OCI-LY7 (cell line): ENCODE results near the gene TNFRSF8.

Source experiments
- CTCF ChIP-seq: fragments of 200-600 bp; sonication (generic); conservative IDR thresholded peaks from 2 replicates; pipeline ENCODE4 v1.5.1; 2014; ENCODE audit warnings: mild to moderate bottlenecking, antibody characterized with exemption, low read length, moderate library complexity, mixed read lengths
- EZH2phosphoT487 ChIP-seq: fragments of 200-600 bp; sonication (generic); IDR thresholded peaks from 2 replicates; pipeline ENCODE4 v1.6.1; 2018; ENCODE audit warnings: low read depth, borderline replicate concordance, mild to moderate bottlenecking, mixed run types, antibody characterized with exemption, low read length, moderate library complexity, mixed read lengths

DNA sequence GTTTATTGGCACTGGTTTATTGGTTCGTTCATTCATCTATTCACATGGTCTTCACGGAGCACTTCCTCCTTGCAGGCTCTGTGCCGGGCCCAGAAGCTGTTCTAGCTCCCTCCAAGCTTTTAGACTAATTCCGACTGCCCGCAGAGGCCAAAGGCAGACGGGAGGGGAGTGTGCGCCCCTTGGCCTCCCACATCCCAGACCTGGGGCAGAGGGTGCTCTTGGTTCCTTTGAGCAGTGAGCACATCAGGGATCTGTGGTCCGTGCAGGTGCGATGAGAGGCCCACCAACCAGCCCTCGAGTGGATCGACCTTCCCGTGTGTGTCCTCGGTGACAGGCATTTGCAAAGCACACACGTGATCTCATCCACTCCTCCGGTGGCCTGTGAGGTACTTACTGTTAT, 65.0 kb downstream of the TNFRSF8 start:
- TF ChIP-seq CTCF (no peak), EZH2phosphoT487 (no peak)
